Neural progenitor cell (in vitro differentiated cells): ENCODE data around the gene TMEM263.

Source experiments
- EZH2phosphoT487 ChIP-seq: fragments of 200-600 bp; sonication (generic); IDR thresholded peaks from 2 replicates; pipeline ENCODE4 v1.6.1; 2017; ENCODE audit warnings: antibody characterized with exemption
- TF ChIP-seq, protein P1 (sequence below): fragments of 200-600 bp; sonication (generic); IDR thresholded peaks from 2 replicates; pipeline ENCODE4 v1.5.1; 2017; ENCODE audit warnings: antibody characterized with exemption, mild to moderate bottlenecking

DNA sequence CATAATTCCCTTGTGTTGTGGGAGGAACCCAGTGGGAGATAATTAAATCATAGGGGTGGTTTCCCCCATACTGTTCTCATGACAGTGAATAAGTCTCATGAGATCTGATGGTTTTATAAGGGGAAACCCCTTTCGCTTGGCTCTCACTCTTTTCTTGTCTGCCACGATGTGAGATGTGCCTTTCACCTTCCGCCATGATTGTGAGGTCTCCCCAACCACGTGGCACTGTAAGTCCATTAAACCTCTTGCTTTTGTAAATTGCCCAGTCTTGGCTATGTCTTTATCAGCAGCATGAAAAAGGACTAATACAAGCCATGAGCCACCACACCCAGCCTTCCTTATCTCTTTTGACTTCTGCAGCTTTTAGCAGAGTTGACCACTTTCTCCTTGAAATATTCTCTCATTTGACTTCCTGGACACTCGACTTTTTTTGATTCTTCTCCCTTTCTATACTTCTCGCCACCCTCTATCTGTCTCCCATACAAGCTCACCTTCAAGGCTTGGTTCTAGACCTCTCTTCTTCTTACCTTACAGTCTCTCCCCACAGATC is 29.0 kb downstream of the TMEM263 start:
- TF ChIP-seq, protein P1, sequence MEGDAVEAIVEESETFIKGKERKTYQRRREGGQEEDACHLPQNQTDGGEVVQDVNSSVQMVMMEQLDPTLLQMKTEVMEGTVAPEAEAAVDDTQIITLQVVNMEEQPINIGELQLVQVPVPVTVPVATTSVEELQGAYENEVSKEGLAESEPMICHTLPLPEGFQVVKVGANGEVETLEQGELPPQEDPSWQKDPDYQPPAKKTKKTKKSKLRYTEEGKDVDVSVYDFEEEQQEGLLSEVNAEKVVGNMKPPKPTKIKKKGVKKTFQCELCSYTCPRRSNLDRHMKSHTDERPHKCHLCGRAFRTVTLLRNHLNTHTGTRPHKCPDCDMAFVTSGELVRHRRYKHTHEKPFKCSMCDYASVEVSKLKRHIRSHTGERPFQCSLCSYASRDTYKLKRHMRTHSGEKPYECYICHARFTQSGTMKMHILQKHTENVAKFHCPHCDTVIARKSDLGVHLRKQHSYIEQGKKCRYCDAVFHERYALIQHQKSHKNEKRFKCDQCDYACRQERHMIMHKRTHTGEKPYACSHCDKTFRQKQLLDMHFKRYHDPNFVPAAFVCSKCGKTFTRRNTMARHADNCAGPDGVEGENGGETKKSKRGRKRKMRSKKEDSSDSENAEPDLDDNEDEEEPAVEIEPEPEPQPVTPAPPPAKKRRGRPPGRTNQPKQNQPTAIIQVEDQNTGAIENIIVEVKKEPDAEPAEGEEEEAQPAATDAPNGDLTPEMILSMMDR = no peak
- TF ChIP-seq EZH2phosphoT487 = no peak
